ENCODE measurements around the gene LRP1B.

- TF ChIP-seq CTCF (IDR thresholded peaks at IDR 0.05) (no peak), POLR2A (IDR thresholded peaks at IDR 0.05) (no peak)
These were observed 1793.8 kb downstream of the LRP1B start for GRCh38 chr2:140337061-140337460.

All from thyroid gland (tissue), 4 donors.